ENCODE measurements around the gene CLIC3. TPM values are rescaled to one million over a fixed set of nuclear protein-coding genes. Genes with fewer than 3 reads are reported as not detected.

CLIC3 gene
- total RNA-seq, 1 experiment from 2014 or later, result 24.1 TPM

- no peaks in the 10 kb centered on the region for H3K9me3 ChIP-seq (ENCODE audit: insufficient read depth, low read depth)
- no peak for TF ChIP-seq EZH2 (IDR thresholded peaks at IDR 0.05; ENCODE audit: low read depth)
- no peak for TF ChIP-seq CTCF (conservative IDR thresholded peaks at IDR 0.05)
- no peaks in the 10 kb centered on the region for H3K79me2 ChIP-seq (ENCODE audit: low read depth)
- no peak within 1 kb of the TSS for H3K4me2 ChIP-seq
- H3F3A ChIP-seq (ENCODE audit: insufficient read depth, low read depth), result peaks cover 12% of the 10 kb centered on the region; the same call in 1 of the 2 replicates
- ChIA-PET CTCF (no interaction called here), POLR2A (ENCODE audit: unreplicated experiment) (interaction anchor here (0.6 kb wide), 2 partner anchors 45 to 182 kb away, joined by 3 read pairs; no protein-coding TSS in a partner anchor)
- no peaks in the 10 kb centered on the region for H3K36me3 ChIP-seq (ENCODE audit: low read depth)
- no peaks in the 10 kb centered on the region for H3K9me2 ChIP-seq (ENCODE audit: insufficient read depth)
- DNase-seq, result peak in 1 of 2 experiments; percentile 67
- no peaks in the 10 kb centered on the region for H4K20me1 ChIP-seq (ENCODE audit: insufficient read depth)
- H2AFZ ChIP-seq, result no peak within 1 kb of the TSS
- H3K27ac ChIP-seq, result no peak within 1 kb of the TSS
- no peaks in the 10 kb centered on the region for H3K27me3 ChIP-seq (ENCODE audit: insufficient read depth, low read depth)
- no peak within 1 kb of the TSS for H3K4me3 ChIP-seq
- peaks cover 9% of the 10 kb centered on the region for H3K4me1 ChIP-seq (replicated peaks; ENCODE audit: insufficient read depth)
- no TSS peak for BruUV-seq (replicated peaks)
- intact Hi-C loops (cut with micrococcal nuclease; ENCODE audit: unreplicated experiment), result no loop called here
Measured at GRCh38 chr9:136982232-136983051, 13.9 kb downstream of the CLIC3 start, which contains the start of gene LCNL1. Gene LCNL1, plus strand, starts transcription at chr9:136982993. Its CDS starts 594 bp downstream, at chr9:136983587.

GRCh38 chr9:136981588-136982231 lies 14.7 kb downstream of the CLIC3 start:
- H3K36me3 ChIP-seq (ENCODE audit: low read depth), result no peaks in the 10 kb centered on the region
- no peak overlapping the region for H3K4me2 ChIP-seq
- BruUV-seq (replicated peaks), result no TSS peak
- no peaks in the 10 kb centered on the region for H3K79me2 ChIP-seq (ENCODE audit: low read depth)
- peaks cover 9% of the 10 kb centered on the region for H3K4me1 ChIP-seq (replicated peaks; ENCODE audit: insufficient read depth)
- H3F3A ChIP-seq (ENCODE audit: insufficient read depth, low read depth), result peaks cover 12% of the 10 kb centered on the region; the same call in 1 of the 2 replicates
- no peak for DNase-seq
- H4K20me1 ChIP-seq (ENCODE audit: insufficient read depth), result no peaks in the 10 kb centered on the region
- no peak overlapping the region for H3K27ac ChIP-seq
- H3K9me3 ChIP-seq (ENCODE audit: insufficient read depth, low read depth), result no peaks in the 10 kb centered on the region
- H2AFZ ChIP-seq, result no peak overlapping the region
- no peaks in the 10 kb centered on the region for H3K9me2 ChIP-seq (ENCODE audit: insufficient read depth)
- no peak overlapping the region for H3K4me3 ChIP-seq
- TF ChIP-seq EZH2 (IDR thresholded peaks at IDR 0.05; ENCODE audit: low read depth) (no peak), CTCF (conservative IDR thresholded peaks at IDR 0.05) (no peak)
- POLR2A ChIA-PET (ENCODE audit: unreplicated experiment), result interaction anchor here (0.6 kb wide), 2 partner anchors 44 to 181 kb away, joined by 3 read pairs; no protein-coding TSS in a partner anchor
- CTCF ChIA-PET, result no interaction called here
- intact Hi-C loops (cut with micrococcal nuclease; ENCODE audit: unreplicated experiment), result no loop called here
- H3K27me3 ChIP-seq (ENCODE audit: insufficient read depth, low read depth), result no peaks in the 10 kb centered on the region

GRCh38 chr9:136980669-136981478 lies 15.5 kb downstream of the CLIC3 start:
- POLR2A ChIA-PET (ENCODE audit: unreplicated experiment), result interaction anchor here (0.6 to 0.7 kb wide), 2 partner anchors 32 to 190 kb away, joined by 3 to 7 read pairs; partner anchors contain the start of gene TMEM141
- H3K36me3 ChIP-seq (ENCODE audit: low read depth), result no peaks in the 10 kb centered on the region
- H3K9me2 ChIP-seq (ENCODE audit: insufficient read depth), result no peaks in the 10 kb centered on the region
- no peaks in the 10 kb centered on the region for H3K79me2 ChIP-seq (ENCODE audit: low read depth)
- no peak overlapping the region for H2AFZ ChIP-seq
- peaks cover 12% of the 10 kb centered on the region; the same call in 1 of the 2 replicates for H3F3A ChIP-seq (ENCODE audit: insufficient read depth, low read depth)
- no peak for DNase-seq
- no peak overlapping the region for H3K4me2 ChIP-seq
- TF ChIP-seq CTCF (conservative IDR thresholded peaks at IDR 0.05) (no peak), EZH2 (IDR thresholded peaks at IDR 0.05; ENCODE audit: low read depth) (no peak)
- intact Hi-C loops (cut with micrococcal nuclease; ENCODE audit: unreplicated experiment), result no loop called here
- no peaks in the 10 kb centered on the region for H4K20me1 ChIP-seq (ENCODE audit: insufficient read depth)
- no peak overlapping the region for H3K27ac ChIP-seq
- no peak overlapping the region for H3K4me3 ChIP-seq
- no peaks in the 10 kb centered on the region for H3K27me3 ChIP-seq (ENCODE audit: insufficient read depth, low read depth)
- H3K9me3 ChIP-seq (ENCODE audit: insufficient read depth, low read depth), result no peaks in the 10 kb centered on the region
- H3K4me1 ChIP-seq (replicated peaks; ENCODE audit: insufficient read depth), result peaks cover 9% of the 10 kb centered on the region
- CTCF ChIA-PET, result no interaction called here
- BruUV-seq (replicated peaks), result no TSS peak
